ENCODE measurements around the gene BRME1. TPM values are rescaled to one million over a fixed set of nuclear protein-coding genes. Genes with fewer than 3 reads are reported as not detected.

The BRME1 gene
- polyA plus RNA-seq, 1 donor from 2014 or later, result 6.2 TPM

GRCh38 chr19:13866463-13867046 lies 39.4 kb downstream of the BRME1 start:
- no peaks in the 10 kb centered on the region for H3K36me3 ChIP-seq (ENCODE audit: insufficient read depth, low read length)
- no peak overlapping the region for H2AFZ ChIP-seq (ENCODE audit: low read depth, low read length)
- H3K9ac ChIP-seq (ENCODE audit: low read length), result peak overlapping the region; percentile 76
- H3K9me3 ChIP-seq (ENCODE audit: low read length), result no peaks in the 10 kb centered on the region
- no peak overlapping the region for H3K4me2 ChIP-seq (ENCODE audit: low read length)
- H3K27ac ChIP-seq (ENCODE audit: low read length), result peak overlapping the region; percentile 44
- H3F3A ChIP-seq (ENCODE audit: insufficient read depth, low read length, poor library complexity, severe bottlenecking), result no peaks in the 10 kb centered on the region
- TF ChIP-seq SMC3 (conservative IDR thresholded peaks at IDR 0.05; ENCODE audit: poor library complexity), result no peak
- peak; percentile 21 for TF ChIP-seq EP300 (conservative IDR thresholded peaks at IDR 0.05; ENCODE audit: poor library complexity, severe bottlenecking)
- TF ChIP-seq POLR2AphosphoS5 (IDR thresholded peaks at IDR 0.05), result peak; percentile 65
- peak overlapping the region; percentile 65 for H3K4me3 ChIP-seq (ENCODE audit: low read length)
- peaks cover 3% of the 10 kb centered on the region for H3K79me2 ChIP-seq (replicated peaks; ENCODE audit: insufficient read depth, low read length)
- H3K27me3 ChIP-seq (ENCODE audit: insufficient read depth, low read depth, low read length), result no peaks in the 10 kb centered on the region
- H3K9me2 ChIP-seq (ENCODE audit: insufficient read depth, low read length), result no peaks in the 10 kb centered on the region
- no peaks in the 10 kb centered on the region for H4K20me1 ChIP-seq (ENCODE audit: insufficient read depth)

DNA sequence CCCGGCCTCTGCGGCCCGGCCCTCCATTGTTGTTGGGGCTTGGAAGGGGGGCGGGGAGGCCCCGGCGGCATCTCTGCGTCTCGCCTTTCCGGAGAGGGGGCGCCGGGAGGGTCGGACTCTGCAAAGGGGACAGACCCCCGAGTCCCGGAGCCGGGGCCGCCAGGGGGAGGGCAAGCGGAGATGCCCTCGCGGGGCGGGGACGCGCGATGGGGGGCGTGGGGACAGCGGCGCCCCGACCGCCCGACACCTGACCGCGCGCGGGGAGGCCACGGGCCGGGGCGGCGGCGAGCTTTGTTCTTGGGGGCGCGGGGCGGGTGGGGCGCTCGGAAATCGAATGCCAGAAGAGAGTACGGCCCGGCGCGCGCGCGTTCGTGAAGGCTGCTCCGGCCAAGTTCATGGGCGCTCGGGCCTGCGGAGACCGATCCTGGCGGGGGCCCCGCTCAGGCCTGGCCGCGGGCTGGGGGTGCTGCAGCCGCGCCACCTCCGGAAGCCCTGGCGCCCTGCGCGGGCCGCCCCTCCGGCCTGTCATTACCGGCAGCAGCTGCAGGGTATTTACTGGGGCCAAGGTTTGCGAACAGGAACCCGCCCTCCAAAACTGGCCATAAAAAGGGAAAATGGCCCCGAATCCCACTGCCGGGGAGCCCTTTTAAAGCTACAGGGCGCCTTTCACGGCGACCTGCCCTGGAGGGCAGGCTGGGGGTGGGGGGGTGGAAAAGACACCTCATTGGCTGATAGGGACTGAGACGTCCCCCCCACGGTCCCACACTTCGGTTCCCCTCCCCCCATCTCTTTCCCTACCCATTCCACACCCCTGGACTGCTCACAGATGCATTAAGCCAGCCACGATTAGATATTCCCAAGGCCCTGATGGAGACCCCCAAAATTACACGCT lies 40.1 kb downstream of the BRME1 start:
- TF ChIP-seq TAF1 (IDR thresholded peaks at IDR 0.05; ENCODE audit: low read depth), result peak; percentile 44
- TF ChIP-seq, protein P1, sequence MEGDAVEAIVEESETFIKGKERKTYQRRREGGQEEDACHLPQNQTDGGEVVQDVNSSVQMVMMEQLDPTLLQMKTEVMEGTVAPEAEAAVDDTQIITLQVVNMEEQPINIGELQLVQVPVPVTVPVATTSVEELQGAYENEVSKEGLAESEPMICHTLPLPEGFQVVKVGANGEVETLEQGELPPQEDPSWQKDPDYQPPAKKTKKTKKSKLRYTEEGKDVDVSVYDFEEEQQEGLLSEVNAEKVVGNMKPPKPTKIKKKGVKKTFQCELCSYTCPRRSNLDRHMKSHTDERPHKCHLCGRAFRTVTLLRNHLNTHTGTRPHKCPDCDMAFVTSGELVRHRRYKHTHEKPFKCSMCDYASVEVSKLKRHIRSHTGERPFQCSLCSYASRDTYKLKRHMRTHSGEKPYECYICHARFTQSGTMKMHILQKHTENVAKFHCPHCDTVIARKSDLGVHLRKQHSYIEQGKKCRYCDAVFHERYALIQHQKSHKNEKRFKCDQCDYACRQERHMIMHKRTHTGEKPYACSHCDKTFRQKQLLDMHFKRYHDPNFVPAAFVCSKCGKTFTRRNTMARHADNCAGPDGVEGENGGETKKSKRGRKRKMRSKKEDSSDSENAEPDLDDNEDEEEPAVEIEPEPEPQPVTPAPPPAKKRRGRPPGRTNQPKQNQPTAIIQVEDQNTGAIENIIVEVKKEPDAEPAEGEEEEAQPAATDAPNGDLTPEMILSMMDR (IDR thresholded peaks at IDR 0.05; ENCODE audit: poor library complexity, severe bottlenecking), result no peak
- TF ChIP-seq, protein P2, sequence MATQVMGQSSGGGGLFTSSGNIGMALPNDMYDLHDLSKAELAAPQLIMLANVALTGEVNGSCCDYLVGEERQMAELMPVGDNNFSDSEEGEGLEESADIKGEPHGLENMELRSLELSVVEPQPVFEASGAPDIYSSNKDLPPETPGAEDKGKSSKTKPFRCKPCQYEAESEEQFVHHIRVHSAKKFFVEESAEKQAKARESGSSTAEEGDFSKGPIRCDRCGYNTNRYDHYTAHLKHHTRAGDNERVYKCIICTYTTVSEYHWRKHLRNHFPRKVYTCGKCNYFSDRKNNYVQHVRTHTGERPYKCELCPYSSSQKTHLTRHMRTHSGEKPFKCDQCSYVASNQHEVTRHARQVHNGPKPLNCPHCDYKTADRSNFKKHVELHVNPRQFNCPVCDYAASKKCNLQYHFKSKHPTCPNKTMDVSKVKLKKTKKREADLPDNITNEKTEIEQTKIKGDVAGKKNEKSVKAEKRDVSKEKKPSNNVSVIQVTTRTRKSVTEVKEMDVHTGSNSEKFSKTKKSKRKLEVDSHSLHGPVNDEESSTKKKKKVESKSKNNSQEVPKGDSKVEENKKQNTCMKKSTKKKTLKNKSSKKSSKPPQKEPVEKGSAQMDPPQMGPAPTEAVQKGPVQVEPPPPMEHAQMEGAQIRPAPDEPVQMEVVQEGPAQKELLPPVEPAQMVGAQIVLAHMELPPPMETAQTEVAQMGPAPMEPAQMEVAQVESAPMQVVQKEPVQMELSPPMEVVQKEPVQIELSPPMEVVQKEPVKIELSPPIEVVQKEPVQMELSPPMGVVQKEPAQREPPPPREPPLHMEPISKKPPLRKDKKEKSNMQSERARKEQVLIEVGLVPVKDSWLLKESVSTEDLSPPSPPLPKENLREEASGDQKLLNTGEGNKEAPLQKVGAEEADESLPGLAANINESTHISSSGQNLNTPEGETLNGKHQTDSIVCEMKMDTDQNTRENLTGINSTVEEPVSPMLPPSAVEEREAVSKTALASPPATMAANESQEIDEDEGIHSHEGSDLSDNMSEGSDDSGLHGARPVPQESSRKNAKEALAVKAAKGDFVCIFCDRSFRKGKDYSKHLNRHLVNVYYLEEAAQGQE (IDR thresholded peaks at IDR 0.05; ENCODE audit: borderline replicate concordance), result peak; percentile 40
- Histone ChIP-seq H3K9me2 (ENCODE audit: insufficient read depth, low read length) (no peaks in the 10 kb centered on the region), H3K9me3 (ENCODE audit: low read length) (no peaks in the 10 kb centered on the region), H3K27me3 (ENCODE audit: insufficient read depth, low read depth, low read length) (no peaks in the 10 kb centered on the region), H2AFZ (ENCODE audit: low read depth, low read length) (no peak overlapping the region), H3K27ac (ENCODE audit: low read length) (peak overlapping the region; percentile 44), H3K79me2 (replicated peaks; ENCODE audit: insufficient read depth, low read length) (peaks cover 3% of the 10 kb centered on the region), H3K4me3 (ENCODE audit: low read length) (peak overlapping the region; percentile 65), H3K36me3 (ENCODE audit: insufficient read depth, low read length) (no peaks in the 10 kb centered on the region), H3F3A (ENCODE audit: insufficient read depth, low read length, poor library complexity, severe bottlenecking) (no peaks in the 10 kb centered on the region), H3K4me2 (ENCODE audit: low read length) (no peak overlapping the region), H3K9ac (ENCODE audit: low read length) (peak overlapping the region; percentile 76), H4K20me1 (ENCODE audit: insufficient read depth) (no peaks in the 10 kb centered on the region)
